CD4-positive, alpha-beta T cell treated with Interleukin-6 at 100 ng/mL for 8 hours (primary cell): ENCODE results near the gene SRSF1.
"Not testable (repeated sequence)": the region's sequence is repeated elsewhere in the genome, so short reads cannot be mapped to it uniquely, and the experiment has no call there.

ENCODE experiments used
- DNase-seq: peaks from one replicate; pipeline ENCODE4 v3.0.0-alpha.2; 2020; ENCODE audit warnings: mixed read lengths, low spot score

Gene SRSF1

GRCh38 chr17:57988301-57989250, 18.5 kb downstream of the SRSF1 start:
- peak; percentile 59 for DNase-seq

- peak; percentile 68 for DNase-seq
Measured at GRCh38 chr17:57987581-57988300, 19.3 kb downstream of the SRSF1 start, which contains the start of gene VEZF1. Gene VEZF1 (minus strand): TSS chr17:57988254. CDS start chr17:57988111, 143 bp downstream.

GRCh38 chr17:57986841-57987580, 20.0 kb downstream of the SRSF1 start:
- peak; percentile 30 for DNase-seq

DNA sequence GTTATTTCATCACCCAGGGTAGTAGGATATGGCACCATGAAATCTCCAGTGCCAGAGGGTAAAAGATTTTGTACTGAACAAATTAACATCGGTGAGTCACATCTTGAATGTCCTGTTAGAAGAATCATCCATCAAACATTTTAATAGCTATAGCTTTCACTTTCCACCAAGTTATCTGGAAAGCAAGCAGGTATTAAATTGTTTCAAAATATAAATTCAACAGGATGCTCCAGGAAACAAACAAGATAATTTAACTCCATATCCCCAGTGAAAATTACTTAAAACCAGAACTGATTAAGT, 21.4 kb downstream of the SRSF1 start:
- DNase-seq = no peak

DNA sequence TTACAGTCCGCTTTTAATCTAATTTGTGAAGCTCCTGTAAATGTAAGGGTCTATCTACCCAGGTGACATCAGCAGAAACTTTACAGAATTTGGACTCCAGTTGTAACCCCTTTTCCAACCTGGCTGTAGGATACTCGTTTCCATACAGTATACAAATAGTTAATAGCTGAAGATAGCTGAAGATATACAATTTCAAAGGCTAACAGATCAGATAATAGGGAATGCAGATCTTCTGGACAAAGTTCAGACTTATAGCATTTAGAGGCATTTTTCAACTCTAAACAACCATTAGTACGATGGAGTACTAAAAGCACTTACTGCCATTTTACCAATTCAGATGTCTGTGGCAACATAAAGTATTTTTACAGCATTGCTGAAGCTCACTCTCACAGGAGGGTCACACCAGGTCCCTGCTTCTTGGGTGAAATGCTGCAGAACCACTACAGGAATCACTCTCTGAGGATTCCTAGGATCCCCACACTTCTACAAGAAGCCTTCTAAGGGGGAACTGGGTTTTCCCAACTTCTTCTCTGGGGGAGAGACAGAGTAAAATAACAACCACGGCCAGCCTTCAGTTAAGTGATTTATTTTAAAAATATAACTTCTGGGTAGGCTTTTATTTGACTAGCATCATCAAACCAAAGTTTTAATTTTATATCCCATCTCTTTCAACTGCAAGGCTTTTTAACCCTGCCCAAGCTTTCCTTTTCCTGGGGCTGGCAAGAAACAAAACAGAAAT, 21.9 kb downstream of the SRSF1 start:
- DNase-seq = no peak

DNA sequence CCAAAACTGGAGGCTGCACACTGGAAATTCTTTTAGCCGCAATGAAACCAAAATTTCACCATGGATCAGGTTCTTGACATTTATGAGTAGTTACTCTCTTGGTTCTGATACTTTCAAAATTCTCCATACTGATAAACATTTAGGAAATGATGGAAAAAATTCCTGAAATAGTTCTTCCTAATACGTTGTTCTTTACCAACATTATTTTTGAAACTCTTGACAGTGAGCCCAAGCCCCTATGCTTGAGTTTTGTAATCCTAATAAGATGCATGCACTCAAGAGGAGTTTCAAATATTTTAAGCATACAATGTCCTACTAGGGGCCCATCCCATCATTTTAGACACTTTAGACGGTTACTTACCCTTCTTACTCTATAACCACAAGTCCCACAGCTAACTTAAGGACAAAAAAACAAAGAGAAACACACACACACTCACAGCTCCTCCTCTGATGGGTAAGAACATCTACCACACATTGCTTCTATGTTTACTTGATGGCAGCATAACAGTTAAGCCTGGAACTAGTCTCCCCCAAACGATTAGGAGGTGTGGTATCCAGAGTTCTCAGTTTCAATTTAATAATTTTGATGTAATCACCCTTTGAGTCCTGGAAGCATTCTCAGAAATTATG, 22.7 kb downstream of the SRSF1 start:
- no peak for DNase-seq

DNA sequence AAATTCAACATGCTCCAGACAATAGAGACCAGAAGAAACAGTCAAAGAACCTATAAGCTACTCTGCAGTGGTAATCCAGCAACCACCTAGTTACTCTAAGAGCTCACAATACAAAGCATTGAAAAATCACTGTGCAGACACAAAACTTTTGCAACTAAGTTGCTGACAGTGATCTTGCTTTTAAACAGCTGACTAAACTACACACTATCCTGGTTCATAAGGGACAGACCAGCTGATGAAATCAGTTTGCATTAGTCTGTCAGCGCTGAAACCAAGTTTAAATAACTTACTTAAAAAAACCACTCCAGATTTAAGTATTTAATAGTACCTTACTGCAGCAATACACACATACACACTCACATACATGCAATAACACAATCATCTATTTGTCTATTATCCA, 23.6 kb downstream of the SRSF1 start:
- DNase-seq = no peak

DNA sequence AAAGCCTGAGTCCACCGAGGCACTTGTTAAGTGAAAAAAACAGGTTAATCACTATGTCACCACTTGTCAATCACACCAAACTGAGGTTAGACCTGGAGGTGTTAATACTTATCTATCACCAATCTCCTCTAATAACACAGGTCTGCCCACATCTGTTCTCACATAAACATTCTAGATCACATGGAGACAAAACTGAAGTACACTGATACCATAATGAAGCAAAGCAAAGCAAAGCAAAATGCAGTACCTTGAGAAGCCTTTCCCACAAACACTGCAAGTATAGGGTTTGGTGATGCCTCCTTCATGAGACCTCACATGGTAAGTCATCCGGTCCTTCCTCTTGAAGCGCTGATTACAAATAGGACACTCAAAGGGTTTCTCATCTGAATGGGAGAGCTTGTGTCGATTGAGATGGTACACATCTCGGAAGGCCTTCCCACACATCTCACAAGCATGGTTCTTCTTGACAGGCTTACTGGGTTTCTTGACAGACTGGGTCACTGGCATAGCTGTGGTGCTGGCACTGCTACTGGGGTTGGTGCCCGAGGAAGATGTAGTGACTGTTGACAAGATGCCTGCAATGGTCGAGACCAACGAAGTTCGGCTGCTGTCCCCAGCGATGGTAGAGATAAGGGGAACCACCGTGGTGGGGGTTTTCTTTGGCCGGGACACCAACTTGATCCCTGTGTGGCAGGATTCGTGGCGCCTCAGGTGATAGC, 24.4 kb downstream of the SRSF1 start:
- DNase-seq = no peak

- no peak for DNase-seq
Measured at GRCh38 chr17:57980522-57980921, 26.5 kb downstream of the SRSF1 start.

GRCh38 chr17:57979076-57979475, 28.0 kb downstream of the SRSF1 start:
- no peak for DNase-seq

DNA sequence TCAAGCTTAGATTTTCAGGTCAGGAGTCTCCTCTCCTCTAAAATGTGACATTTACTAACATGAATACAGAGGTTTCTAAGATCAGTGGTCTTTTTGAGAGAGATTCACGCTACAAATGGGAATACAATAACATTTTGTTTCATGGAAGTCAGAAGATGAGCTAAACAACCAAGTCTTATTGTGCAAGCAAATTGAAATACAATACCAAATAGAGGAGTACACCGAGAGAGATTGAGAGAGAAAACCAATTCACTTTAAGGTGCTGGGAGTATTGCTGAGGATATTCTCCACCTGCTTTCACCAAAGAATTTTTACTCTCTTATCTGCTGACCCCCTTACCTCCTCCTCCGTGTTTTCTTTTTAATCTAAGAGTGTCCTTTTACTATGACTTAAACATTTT, 30.5 kb downstream of the SRSF1 start:
- no peak for DNase-seq

DNA sequence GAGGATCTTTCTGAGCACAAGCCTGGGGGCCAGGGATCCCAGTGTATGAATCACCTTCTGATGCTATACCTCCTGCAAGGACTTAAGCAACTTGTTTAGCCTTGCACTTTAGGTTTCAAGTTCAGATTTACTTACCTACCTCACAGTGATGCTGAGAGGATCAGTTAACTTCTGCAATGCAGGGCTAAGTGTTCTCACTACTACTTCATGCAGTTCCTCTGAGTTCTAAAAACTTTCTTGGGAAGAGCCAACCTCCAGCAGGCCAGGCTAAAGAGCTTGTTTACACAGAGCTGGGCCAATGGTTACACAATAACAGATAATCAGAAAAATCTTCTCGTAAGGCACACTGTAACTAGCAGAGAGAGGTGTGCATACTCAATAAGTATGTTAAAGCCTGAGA, 32.0 kb downstream of the SRSF1 start:
- DNase-seq = no peak

DNA sequence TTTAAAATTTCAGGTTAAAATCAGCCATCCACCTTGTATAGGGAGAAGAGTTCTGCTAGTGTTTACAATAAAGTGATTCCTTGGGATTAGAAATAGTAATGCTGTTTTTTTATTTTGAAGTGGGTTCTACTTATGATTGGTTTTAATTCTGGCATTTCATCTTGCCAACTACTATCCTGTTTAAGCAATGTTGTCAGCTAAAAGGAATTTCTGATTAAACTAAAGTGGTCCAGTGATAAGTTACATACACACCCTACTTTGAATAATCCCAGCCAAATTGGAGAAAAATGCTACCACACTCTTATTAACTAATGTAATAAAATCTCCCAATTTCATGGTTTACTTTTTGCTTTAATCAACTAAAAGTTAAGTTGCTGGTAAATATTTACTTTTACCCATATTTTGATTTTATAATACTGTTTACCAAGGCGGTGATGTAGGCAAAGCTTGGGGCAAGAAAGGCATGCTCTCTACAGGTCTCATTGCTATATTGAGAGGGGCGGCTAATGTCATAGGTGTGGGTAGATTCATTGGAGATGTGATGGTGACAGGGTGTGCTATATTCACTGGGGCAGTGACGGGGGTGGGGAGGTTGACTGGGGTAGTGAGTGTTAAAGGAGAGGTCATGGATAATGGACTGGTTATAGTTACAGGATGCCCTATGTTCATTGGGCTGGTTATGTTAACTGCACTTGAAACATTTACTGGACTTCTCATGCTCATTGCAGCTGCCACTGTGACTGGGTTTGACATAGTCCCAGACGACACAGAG, 32.8 kb downstream of the SRSF1 start:
- DNase-seq = not testable (repeated sequence)

- DNase-seq = no peak
Measured at GRCh38 chr17:57972151-57972550, 34.9 kb downstream of the SRSF1 start.

DNA sequence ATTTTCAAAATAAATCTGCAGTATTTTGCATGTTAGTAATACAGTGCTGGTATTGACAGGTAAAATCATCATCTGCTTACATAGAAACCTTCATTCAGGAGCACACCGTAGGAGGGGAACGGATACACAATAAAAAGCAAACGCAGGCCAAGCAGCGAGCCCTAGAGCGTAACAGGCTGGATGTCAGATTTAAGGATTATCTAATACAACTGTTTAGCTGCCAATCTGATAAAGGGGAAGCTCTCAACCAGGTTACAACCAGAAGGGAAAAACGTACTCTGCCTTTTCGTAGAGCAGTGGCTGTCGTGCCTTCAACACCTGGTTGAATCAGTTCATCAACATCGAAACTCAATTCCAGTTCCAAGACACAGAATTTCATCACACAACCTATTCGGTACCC, 35.5 kb downstream of the SRSF1 start:
- no peak for DNase-seq

GRCh38 chr17:57970710-57971109, 36.3 kb downstream of the SRSF1 start:
- DNase-seq = no peak

GRCh38 chr17:57968456-57968855, 38.6 kb downstream of the SRSF1 start:
- no peak for DNase-seq

- no peak for DNase-seq
Measured at GRCh38 chr17:57966875-57967274, 40.2 kb downstream of the SRSF1 start.

- DNase-seq = no peak
Measured at GRCh38 chr17:57966246-57966645, 40.8 kb downstream of the SRSF1 start.
